ENCODE results near the gene MDH1. TPM values are rescaled to one million over a fixed set of nuclear protein-coding genes. Genes with fewer than 3 reads are reported as not detected.
"Not testable (repeated sequence)": the region's sequence is repeated elsewhere in the genome, so short reads cannot be mapped to it uniquely, and the experiment has no call there.

The MDH1 gene
- total RNA-seq, 2 experiments from 2014 or later, result 190 to 222 TPM

DNA sequence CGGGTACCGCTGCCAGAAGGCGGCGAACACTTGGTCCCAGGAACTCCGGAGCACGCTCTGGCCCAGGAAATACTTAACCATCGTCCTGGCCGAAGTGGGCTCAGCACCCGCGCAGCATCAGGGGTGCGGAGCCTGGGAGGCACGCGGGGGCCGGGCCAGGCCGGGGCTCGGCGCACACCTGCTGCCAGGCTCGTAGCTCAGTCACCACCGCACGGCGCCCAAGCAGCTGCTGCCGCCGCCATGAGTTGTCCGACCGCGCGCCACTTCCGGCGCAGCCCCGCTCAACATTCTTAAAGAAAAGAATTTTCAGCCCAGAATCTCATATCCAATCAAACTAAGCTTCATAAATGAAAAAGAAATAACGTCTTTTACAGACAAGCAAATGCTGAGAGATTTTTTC lies 34.0 kb downstream of the MDH1 start:
- no peak for DNase-seq (ENCODE audit: low spot score)
- H3K79me2 ChIP-seq (ENCODE audit: insufficient read depth, low read depth, low read length), result no peaks in the 10 kb centered on the region
- ChIA-PET POLR2A (no interaction called here), CTCF (ENCODE audit: unreplicated experiment) (no interaction called here)
- TF ChIP-seq EZH2phosphoT487 (IDR thresholded peaks at IDR 0.05; ENCODE audit: borderline replicate concordance, low read depth, low read length), result no peak
- TF ChIP-seq, protein P1, sequence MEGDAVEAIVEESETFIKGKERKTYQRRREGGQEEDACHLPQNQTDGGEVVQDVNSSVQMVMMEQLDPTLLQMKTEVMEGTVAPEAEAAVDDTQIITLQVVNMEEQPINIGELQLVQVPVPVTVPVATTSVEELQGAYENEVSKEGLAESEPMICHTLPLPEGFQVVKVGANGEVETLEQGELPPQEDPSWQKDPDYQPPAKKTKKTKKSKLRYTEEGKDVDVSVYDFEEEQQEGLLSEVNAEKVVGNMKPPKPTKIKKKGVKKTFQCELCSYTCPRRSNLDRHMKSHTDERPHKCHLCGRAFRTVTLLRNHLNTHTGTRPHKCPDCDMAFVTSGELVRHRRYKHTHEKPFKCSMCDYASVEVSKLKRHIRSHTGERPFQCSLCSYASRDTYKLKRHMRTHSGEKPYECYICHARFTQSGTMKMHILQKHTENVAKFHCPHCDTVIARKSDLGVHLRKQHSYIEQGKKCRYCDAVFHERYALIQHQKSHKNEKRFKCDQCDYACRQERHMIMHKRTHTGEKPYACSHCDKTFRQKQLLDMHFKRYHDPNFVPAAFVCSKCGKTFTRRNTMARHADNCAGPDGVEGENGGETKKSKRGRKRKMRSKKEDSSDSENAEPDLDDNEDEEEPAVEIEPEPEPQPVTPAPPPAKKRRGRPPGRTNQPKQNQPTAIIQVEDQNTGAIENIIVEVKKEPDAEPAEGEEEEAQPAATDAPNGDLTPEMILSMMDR (conservative IDR thresholded peaks at IDR 0.05; ENCODE audit: low read length), result no peak
- H2AFZ ChIP-seq (ENCODE audit: low read length), result no peak overlapping the region
- intact Hi-C loops (cut with micrococcal nuclease; ENCODE audit: unreplicated experiment), result no loop called here
- H3K27ac ChIP-seq (ENCODE audit: low read depth, low read length, poor library complexity, severe bottlenecking), result no peak overlapping the region
- no peaks in the 10 kb centered on the region for H3K9me2 ChIP-seq (ENCODE audit: insufficient read depth, low read length)
- BruUV-seq (replicated peaks), result no TSS peak
- no peaks in the 10 kb centered on the region for H3K36me3 ChIP-seq (ENCODE audit: insufficient read depth, low read length)
- no peaks in the 10 kb centered on the region for H4K20me1 ChIP-seq (ENCODE audit: insufficient read depth, low read length)
- H3K4me2 ChIP-seq (ENCODE audit: low read length), result no peak overlapping the region
- H3K4me1 ChIP-seq (ENCODE audit: insufficient read depth, low read length, poor library complexity, severe bottlenecking), result no peaks in the 10 kb centered on the region
- no peak overlapping the region for H3K4me3 ChIP-seq (ENCODE audit: low read depth, low read length, poor library complexity, severe bottlenecking)
- H3K9me3 ChIP-seq (ENCODE audit: low read length), result no peaks in the 10 kb centered on the region

DNA sequence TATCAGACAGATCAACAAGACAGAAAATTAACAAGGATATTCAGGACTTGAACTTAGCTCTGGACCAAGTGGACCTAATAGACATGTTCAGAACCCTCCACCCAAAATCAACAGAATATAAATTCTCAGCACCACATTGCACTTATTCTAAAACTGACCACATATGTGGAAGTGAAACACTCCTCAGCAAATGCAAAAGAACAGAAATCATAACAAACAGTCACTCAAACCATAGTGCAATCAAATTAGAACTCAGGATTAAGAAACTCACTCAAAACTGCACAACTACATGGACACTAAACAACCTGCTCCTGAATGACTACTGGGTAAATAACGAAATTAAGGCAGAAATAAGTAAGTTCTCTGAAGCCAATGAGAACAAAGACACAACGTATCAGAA lies 35.0 kb downstream of the MDH1 start:
- H3K4me3 ChIP-seq (ENCODE audit: low read depth, low read length, poor library complexity, severe bottlenecking), result not testable (repeated sequence)

DNA sequence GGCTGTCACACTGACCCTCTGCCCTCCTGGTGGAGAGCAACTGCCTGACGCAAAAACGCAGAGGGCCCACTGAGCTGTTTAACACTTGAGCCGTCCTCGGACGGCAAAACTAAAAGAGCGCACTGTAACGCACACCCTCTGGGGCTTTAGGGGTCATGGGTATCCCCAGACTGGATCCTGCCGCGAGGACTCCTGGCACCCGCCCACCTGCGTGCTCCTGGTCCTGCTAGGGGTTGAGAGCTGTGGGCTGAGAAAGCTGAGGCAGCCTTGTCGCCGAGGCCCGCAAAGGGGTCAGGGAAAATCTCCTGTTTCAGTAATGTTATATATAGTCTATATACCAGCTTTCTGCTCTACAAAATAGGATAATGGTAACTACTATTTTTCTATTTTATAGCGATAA lies 39.1 kb downstream of the MDH1 start:
- no peaks in the 10 kb centered on the region for H3K79me2 ChIP-seq (ENCODE audit: insufficient read depth, low read depth, low read length)
- H3K27ac ChIP-seq (ENCODE audit: low read depth, low read length, poor library complexity, severe bottlenecking), result no peak overlapping the region
- H3K9me3 ChIP-seq (ENCODE audit: low read length), result no peaks in the 10 kb centered on the region
- no peak for DNase-seq (ENCODE audit: low spot score)
- POLR2A ChIA-PET, result interaction anchor here (0.6 to 1.0 kb wide), 3 partner anchors 9 to 249 kb away, joined by 3 read pairs; no protein-coding TSS in a partner anchor
- no peak overlapping the region for H3K4me3 ChIP-seq (ENCODE audit: low read depth, low read length, poor library complexity, severe bottlenecking)
- H3K36me3 ChIP-seq (ENCODE audit: insufficient read depth, low read length), result no peaks in the 10 kb centered on the region
- H4K20me1 ChIP-seq (ENCODE audit: insufficient read depth, low read length), result no peaks in the 10 kb centered on the region
- H3K9me2 ChIP-seq (ENCODE audit: insufficient read depth, low read length), result no peaks in the 10 kb centered on the region
- CTCF ChIA-PET (ENCODE audit: unreplicated experiment), result no interaction called here
- intact Hi-C loops (cut with micrococcal nuclease; ENCODE audit: unreplicated experiment), result no loop called here
- no peaks in the 10 kb centered on the region for H3K4me1 ChIP-seq (ENCODE audit: insufficient read depth, low read length, poor library complexity, severe bottlenecking)
- no peak for TF ChIP-seq EZH2phosphoT487 (IDR thresholded peaks at IDR 0.05; ENCODE audit: borderline replicate concordance, low read depth, low read length)
- TF ChIP-seq, protein P1 (conservative IDR thresholded peaks at IDR 0.05; ENCODE audit: low read length), result no peak
- H3K4me2 ChIP-seq (ENCODE audit: low read length), result no peak overlapping the region
- H2AFZ ChIP-seq (ENCODE audit: low read length), result no peak overlapping the region
- no TSS peak for BruUV-seq (replicated peaks)

More for the DNA sequence above, 35.0 kb downstream of the MDH1 start:
- H3K4me1 ChIP-seq (ENCODE audit: insufficient read depth, low read length, poor library complexity, severe bottlenecking); H3K36me3 ChIP-seq (ENCODE audit: insufficient read depth, low read length); H3K9me2 ChIP-seq (ENCODE audit: insufficient read depth, low read length); BruUV-seq (replicated peaks); H2AFZ ChIP-seq (ENCODE audit: low read length); CTCF ChIA-PET (ENCODE audit: unreplicated experiment); H4K20me1 ChIP-seq (ENCODE audit: insufficient read depth, low read length); H3K79me2 ChIP-seq (ENCODE audit: insufficient read depth, low read depth, low read length); H3K4me2 ChIP-seq (ENCODE audit: low read length); intact Hi-C loops (cut with micrococcal nuclease; ENCODE audit: unreplicated experiment); DNase-seq (ENCODE audit: low spot score); H3K27ac ChIP-seq (ENCODE audit: low read depth, low read length, poor library complexity, severe bottlenecking); H3K9me3 ChIP-seq (ENCODE audit: low read length): not testable (repeated sequence)
- POLR2A ChIA-PET, result interaction anchor here (0.6 kb wide), 1 partner anchor 31 kb away, joined by 3 read pairs; no protein-coding TSS in a partner anchor
